Testis (tissue), 2 donors: ENCODE data around the gene SDF4.

Experiments used
- POLR2A ChIP-seq: fragments of 450-650 bp; IDR thresholded peaks from one replicate; pipeline ENCODE4 v1.6.1; 2017; ENCODE audit warnings: antibody characterized with exemption, mild to moderate bottlenecking, moderate library complexity
- TF ChIP-seq, protein P1 (sequence below), 3 experiments: fragments of 450-650 bp in 2 of 3; fragments of 200-600 bp in 1 of 3; sonication (generic) in 1 of 3; IDR thresholded peaks; one replicate each; pipeline ENCODE4 v1.5.1; 2016 to 2019; ENCODE audit warnings: antibody characterized with exemption in 3 of 3, mild to moderate bottlenecking in 2 of 3, moderate library complexity in 1 of 3

DNA sequence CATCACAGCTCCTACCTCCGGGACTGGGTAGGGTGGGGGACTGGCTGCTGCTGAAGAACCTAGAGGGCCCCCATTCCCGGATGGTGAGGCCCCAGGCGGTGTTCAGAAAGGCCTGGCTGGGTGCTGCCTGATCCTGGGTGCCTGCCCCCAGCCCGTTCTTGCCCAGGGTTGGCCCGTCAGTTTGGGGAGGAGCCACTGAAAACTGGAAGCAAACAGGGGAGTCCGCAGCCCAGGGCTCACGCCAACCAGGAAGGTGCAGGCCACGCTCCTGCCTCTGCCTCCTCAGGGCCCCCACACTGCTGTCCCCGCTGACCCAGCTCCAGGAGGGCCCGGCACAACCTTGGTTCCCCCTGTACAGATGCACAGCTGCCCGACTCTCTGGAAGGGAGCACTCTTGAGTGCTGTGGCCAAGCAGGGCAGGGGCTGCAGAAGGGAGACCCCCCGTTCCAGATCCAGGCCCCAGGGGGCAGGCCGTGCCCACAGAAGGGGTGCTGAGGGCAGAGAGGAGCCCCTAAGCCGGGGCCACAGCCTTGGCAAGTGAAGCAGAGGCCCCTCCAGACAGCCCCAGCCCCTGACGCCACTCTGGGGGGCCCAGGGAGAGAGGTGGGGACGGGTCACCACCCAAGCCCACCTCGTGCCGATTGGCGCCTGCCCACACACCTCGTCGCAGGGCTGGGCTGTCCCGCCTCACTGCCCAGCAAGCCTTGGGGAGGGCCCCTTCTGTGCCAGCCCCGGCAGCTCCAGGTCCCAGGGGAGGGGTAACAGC is 9.2 kb upstream of the SDF4 start:
- TF ChIP-seq, protein P1, sequence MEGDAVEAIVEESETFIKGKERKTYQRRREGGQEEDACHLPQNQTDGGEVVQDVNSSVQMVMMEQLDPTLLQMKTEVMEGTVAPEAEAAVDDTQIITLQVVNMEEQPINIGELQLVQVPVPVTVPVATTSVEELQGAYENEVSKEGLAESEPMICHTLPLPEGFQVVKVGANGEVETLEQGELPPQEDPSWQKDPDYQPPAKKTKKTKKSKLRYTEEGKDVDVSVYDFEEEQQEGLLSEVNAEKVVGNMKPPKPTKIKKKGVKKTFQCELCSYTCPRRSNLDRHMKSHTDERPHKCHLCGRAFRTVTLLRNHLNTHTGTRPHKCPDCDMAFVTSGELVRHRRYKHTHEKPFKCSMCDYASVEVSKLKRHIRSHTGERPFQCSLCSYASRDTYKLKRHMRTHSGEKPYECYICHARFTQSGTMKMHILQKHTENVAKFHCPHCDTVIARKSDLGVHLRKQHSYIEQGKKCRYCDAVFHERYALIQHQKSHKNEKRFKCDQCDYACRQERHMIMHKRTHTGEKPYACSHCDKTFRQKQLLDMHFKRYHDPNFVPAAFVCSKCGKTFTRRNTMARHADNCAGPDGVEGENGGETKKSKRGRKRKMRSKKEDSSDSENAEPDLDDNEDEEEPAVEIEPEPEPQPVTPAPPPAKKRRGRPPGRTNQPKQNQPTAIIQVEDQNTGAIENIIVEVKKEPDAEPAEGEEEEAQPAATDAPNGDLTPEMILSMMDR (IDR thresholded peaks at IDR 0.05), result no peak
- TF ChIP-seq POLR2A, result no peak
